Measurements from ENCODE around the gene MAG. TPM values are rescaled to one million over a fixed set of nuclear protein-coding genes. Genes with fewer than 3 reads are reported as not detected.
A peak's percentile ranks its signal among the peaks of the same experiment; 100 is the strongest.

The MAG gene
- total RNA-seq, 1 experiment from 2014 or later: not detected

DNA sequence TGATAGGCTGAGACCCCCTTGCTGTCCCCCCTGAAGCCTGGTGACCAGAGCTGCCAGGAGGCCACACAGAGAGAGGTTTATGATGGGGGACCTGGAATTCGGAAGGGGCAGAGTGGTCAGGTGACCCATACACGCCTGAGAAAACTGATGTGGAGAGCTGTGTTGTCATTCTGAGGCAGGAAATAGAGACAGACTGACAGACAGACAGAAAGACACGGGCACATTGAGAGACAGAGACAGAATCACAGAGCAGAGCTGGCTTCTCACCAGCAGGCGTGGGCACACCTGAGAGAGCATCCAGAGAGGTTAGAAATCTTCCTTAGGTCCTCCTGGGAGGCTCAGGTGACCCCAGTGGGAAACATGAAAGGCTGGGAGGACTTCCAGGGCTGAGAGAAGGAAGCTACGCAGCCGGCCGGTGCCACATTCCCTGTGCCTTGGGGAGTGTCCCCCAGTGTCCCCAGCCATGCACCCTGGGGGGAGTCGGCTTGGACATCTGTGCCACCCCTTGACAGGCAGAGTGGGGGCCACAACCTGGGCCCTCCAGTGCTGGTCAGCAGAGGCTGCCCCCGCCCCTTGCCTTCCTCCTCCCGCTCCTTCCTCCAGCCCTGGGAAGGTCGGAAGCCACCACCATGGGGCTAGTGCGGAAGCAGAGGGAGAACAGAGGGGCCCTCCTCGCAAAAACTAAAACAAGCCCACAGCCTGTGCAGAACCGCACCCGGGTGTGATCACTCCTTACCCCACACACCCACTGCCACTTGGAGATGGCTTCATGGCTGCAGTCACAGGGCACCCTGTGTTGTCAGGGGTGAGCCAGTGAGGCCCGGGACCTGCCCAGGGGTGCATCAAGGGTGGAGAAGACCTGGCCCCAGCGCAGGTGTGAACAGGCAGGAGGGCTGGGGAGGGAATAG lies 57.9 kb downstream of the MAG start:
- H2BK12ac ChIP-seq (ENCODE audit: insufficient read length, low read depth, low read length): no peak overlapping the region
- H3K9ac ChIP-seq (ENCODE audit: extremely low read depth, insufficient read length, low read length): no peak overlapping the region
- TF ChIP-seq, protein P1, sequence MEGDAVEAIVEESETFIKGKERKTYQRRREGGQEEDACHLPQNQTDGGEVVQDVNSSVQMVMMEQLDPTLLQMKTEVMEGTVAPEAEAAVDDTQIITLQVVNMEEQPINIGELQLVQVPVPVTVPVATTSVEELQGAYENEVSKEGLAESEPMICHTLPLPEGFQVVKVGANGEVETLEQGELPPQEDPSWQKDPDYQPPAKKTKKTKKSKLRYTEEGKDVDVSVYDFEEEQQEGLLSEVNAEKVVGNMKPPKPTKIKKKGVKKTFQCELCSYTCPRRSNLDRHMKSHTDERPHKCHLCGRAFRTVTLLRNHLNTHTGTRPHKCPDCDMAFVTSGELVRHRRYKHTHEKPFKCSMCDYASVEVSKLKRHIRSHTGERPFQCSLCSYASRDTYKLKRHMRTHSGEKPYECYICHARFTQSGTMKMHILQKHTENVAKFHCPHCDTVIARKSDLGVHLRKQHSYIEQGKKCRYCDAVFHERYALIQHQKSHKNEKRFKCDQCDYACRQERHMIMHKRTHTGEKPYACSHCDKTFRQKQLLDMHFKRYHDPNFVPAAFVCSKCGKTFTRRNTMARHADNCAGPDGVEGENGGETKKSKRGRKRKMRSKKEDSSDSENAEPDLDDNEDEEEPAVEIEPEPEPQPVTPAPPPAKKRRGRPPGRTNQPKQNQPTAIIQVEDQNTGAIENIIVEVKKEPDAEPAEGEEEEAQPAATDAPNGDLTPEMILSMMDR (conservative IDR thresholded peaks at IDR 0.05): no peak
- Mint-ChIP-seq H3K27ac (peak overlapping the region in 1 of 3 experiments; percentile 52; a peak in 1 of 7 replicates), H3K27me3 (ENCODE audit: low read depth) (peaks cover 45% of the 10 kb centered on the region), H3K9me3 (no peaks in the 10 kb centered on the region), H3K4me1 (peaks cover 9 to 19% of the 10 kb centered on the region in 2 experiments), H3K36me3 (ENCODE audit: insufficient read depth in 1 of 3, low read depth in 3 of 3) (no peaks in the 10 kb centered on the region; a peak in 1 of 7 replicates), H3K4me3 (no peak overlapping the region)
- no peak overlapping the region for H2BK20ac ChIP-seq (ENCODE audit: low read depth, low read length, poor library complexity, severe bottlenecking)
- no peak overlapping the region for H3K27ac ChIP-seq (ENCODE audit: insufficient read length, low read depth, low read length)
- WGBS (ENCODE audit: extremely low coverage, insufficient read length, low lambda C conversion rate): no CpG with 5 or more reads among the region's 17 CpGs
- no peak overlapping the region for H2BK5ac ChIP-seq (ENCODE audit: insufficient read length, low read length)
- DNase-seq: peak; percentile 20
- no peak overlapping the region for H4K91ac ChIP-seq (ENCODE audit: insufficient read length, low read depth, low read length)
- no peak overlapping the region for H3K56ac ChIP-seq (ENCODE audit: insufficient read length, low read depth, low read length)
- H3K23me2 ChIP-seq (ENCODE audit: insufficient read length, low read depth, low read length, poor library complexity, severe bottlenecking): peaks cover 4% of the 10 kb centered on the region
- no peak overlapping the region for H2AFZ ChIP-seq (ENCODE audit: low read length)
- H3K18ac ChIP-seq (ENCODE audit: insufficient read length, low read depth, low read length): no peak overlapping the region
- H3K4me1 ChIP-seq (ENCODE audit: insufficient read depth, low read length): no peaks in the 10 kb centered on the region; the same call in 1 of the 2 replicates
- no peaks in the 10 kb centered on the region for H4K20me1 ChIP-seq (ENCODE audit: control insufficient read depth, insufficient read depth, insufficient read length)
- H4K8ac ChIP-seq (replicated peaks; ENCODE audit: insufficient read length, low read depth, low read length): no peak overlapping the region
- no peak overlapping the region for H2AK5ac ChIP-seq (ENCODE audit: insufficient read length, low read length)
- no peaks in the 10 kb centered on the region for H3K9me3 ChIP-seq (ENCODE audit: control insufficient read depth, low read depth, low read length)
- no peaks in the 10 kb centered on the region for H3K79me2 ChIP-seq (ENCODE audit: insufficient read depth, low read length)
- no peaks in the 10 kb centered on the region for H3K27me3 ChIP-seq (ENCODE audit: insufficient read depth, low read length)
- H2BK120ac ChIP-seq (ENCODE audit: low read depth, low read length, poor library complexity, severe bottlenecking): no peak overlapping the region
- H3K14ac ChIP-seq (ENCODE audit: insufficient read depth, low read length): no peak overlapping the region; the same call in 1 of the 2 replicates
- no peak overlapping the region for H4K5ac ChIP-seq (ENCODE audit: insufficient read length, low read depth, low read length)
- no peak overlapping the region for H3K4me2 ChIP-seq (ENCODE audit: insufficient read depth, insufficient read length, low read length)
- H3K4ac ChIP-seq (ENCODE audit: low read depth, low read length): no peak overlapping the region
- H3K79me1 ChIP-seq (ENCODE audit: insufficient read depth, low read depth, low read length, poor library complexity, severe bottlenecking): no peaks in the 10 kb centered on the region
- H3T11ph ChIP-seq (ENCODE audit: low read length): no peak overlapping the region
- no peak overlapping the region for H3K23ac ChIP-seq (ENCODE audit: insufficient read length, low read depth, low read length)
- no peak overlapping the region for H2BK15ac ChIP-seq (ENCODE audit: low read depth, low read length)

Measured in H9 (cell line).